Lower leg skin (tissue), 4 donors: ENCODE results near the gene ESPN. TPM values are rescaled to one million over a fixed set of nuclear protein-coding genes. Genes with fewer than 3 reads are reported as not detected.
A peak's percentile ranks its signal among the peaks of the same experiment; 100 is the strongest.

ENCODE experiments used
- DNase-seq, 2 donors: peaks; one replicate each; pipeline ENCODE4 v3.0.0-alpha.2; 2019; ENCODE audit warnings: low spot score in 2 of 2
- H3K4me3 ChIP-seq: fragments of 200-600 bp; sonication (generic); 2 replicates; pipeline ENCODE4 v1.5.1; 2017; ENCODE audit warnings: mild to moderate bottlenecking, low read depth; ENCODE audit not compliant: poor library complexity, severe bottlenecking
- POLR2A ChIP-seq, 2 donors: fragments of 450-650 bp; IDR thresholded peaks; one replicate each; pipeline ENCODE4 v1.6.1; 2016 to 2017; ENCODE audit warnings: antibody characterized with exemption in 2 of 2, mild to moderate bottlenecking in 1 of 2, moderate library complexity in 1 of 2
- WGBS, 2 donors: methylation state at CpG; one replicate each; pipeline ENCODE4 v1.1.5; 2018; 5-methylcytosine and 5-hydroxymethylcytosine counted together
- intact Hi-C: fragments of 100-400 bp; cut with DNase I; formaldehyde crosslinking; loops from one replicate; pipeline ENCODE4 v1.15.0; 2023; ENCODE audit warnings: low total_unique reads
- total RNA-seq, 4 donors: library from RNA; depleted of rRNA; stranded (reverse); fragments of >200 nt; gene quantifications; one replicate each; pipeline ENCODE4 v1.1.0, GENCODE V29; 2016
- TF ChIP-seq, protein P1 (sequence below), 3 donors: fragments of 450-650 bp; IDR thresholded peaks; one replicate each; pipeline ENCODE4 v1.5.1; 2016; ENCODE audit warnings: antibody characterized with exemption in 3 of 3, mild to moderate bottlenecking in 3 of 3, moderate library complexity in 2 of 3

The ESPN gene
- total RNA-seq, 4 donors from 2014 or later, result 27.5 to 64.3 (median 30.3) TPM

DNA sequence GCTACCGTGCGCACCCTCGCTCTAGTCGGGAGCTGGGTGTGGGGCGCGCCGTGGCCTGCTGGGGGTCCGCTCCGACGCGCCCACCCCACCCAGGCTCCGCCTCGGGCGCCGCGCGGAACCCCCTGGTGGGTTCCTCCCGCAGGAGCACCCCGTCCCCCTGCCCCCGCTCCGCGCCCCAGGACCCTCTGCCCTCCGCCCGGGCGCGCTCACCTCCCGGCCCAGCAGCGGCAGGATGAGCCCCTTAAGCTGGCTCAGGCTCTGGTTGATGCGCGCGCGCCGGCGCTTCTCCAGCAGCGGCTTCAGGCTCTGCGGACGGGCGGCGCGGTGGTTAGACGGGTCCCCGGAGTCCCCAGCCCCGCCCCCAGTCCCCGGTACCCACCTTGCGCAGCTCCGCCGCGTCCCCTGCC, 5.2 kb upstream of the ESPN start:
- no peak for DNase-seq
- intact Hi-C loops, result no loop called here
- WGBS, 2 donors, result 2% methylated on average over 11 to 25 of the region's 48 CpGs
- TF ChIP-seq, protein P1, sequence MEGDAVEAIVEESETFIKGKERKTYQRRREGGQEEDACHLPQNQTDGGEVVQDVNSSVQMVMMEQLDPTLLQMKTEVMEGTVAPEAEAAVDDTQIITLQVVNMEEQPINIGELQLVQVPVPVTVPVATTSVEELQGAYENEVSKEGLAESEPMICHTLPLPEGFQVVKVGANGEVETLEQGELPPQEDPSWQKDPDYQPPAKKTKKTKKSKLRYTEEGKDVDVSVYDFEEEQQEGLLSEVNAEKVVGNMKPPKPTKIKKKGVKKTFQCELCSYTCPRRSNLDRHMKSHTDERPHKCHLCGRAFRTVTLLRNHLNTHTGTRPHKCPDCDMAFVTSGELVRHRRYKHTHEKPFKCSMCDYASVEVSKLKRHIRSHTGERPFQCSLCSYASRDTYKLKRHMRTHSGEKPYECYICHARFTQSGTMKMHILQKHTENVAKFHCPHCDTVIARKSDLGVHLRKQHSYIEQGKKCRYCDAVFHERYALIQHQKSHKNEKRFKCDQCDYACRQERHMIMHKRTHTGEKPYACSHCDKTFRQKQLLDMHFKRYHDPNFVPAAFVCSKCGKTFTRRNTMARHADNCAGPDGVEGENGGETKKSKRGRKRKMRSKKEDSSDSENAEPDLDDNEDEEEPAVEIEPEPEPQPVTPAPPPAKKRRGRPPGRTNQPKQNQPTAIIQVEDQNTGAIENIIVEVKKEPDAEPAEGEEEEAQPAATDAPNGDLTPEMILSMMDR (IDR thresholded peaks at IDR 0.05), result no peak
- no peak for TF ChIP-seq POLR2A (IDR thresholded peaks at IDR 0.05)
- peak overlapping the region; percentile 27 for H3K4me3 ChIP-seq

DNA sequence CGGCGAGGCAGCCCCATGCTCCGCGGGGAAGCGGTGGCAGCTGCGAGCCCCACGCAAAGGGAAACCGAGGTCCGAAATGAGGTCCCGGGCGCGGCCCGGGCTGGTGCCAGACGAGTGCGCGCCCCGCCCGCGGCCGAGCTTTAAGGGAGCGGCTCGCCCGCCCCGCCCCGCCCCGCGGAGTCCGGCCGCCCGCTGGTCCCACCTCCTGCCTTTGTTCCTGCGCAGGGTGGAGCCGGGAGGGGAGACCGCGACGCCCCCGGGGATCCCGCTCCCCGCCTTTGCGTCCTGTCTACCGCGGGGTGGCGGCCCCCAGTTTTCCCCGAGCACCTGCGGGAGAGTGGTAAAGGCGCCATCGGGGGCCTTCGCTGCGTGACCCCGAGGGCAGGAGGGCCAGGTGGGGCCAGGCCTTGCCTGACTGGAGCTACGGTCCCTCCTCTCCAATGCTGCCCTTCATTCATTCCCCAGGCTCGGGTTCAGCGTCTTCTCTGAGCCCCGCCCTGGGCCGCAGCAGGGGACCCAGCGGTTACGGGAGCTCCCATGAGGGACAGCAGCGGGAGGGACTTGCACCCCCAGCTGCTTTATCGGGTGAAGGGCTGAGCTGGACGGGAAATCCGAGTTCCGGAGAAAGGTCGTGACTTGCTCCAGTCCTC, 4.6 kb upstream of the ESPN start, which contains the start of gene HES2:
Gene HES2, minus strand, starts transcription at position 116 of the 650 bp plus-strand sequence. Its CDS starts 99 bp downstream, at position 17.
- TF ChIP-seq, protein P1 (IDR thresholded peaks at IDR 0.05), result no peak
- TF ChIP-seq POLR2A (IDR thresholded peaks at IDR 0.05), result no peak
- WGBS, 2 donors, result 0 to 4% methylated on average over 6 to 31 of the region's 62 CpGs
- peak within 1 kb of the TSS; percentile 27 for H3K4me3 ChIP-seq
- intact Hi-C loops, result no loop called here
- DNase-seq, result no peak

DNA sequence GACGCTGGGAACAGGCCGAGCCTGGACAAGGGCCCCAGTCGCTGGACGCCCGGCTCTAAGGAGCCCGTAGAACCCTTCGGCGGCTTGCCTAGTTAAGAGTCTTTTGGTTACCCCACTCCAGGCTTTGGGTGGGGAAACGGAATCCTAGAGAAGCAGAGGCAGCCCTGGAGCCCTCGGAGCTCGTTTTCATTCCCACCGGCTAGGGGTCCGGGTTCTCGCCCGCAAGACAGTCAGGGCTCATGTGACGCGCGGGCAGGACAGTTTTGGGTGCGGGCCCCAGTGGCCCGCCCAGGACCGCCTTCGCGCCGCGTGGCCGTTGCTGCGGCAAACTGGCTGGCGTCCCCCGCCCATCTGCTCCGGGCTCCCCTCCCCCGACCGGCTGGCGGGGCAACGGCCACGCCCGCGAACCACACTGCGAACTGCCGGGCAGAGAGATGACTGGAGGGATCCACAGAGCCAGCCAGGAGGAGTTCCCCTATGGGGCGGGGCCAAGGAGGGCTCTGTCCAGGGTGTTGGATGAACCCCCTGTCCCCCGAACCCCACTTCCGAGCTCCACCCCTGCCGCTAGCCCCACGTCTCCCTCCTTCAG, 4.0 kb upstream of the ESPN start:
- no peak for TF ChIP-seq POLR2A (IDR thresholded peaks at IDR 0.05)
- TF ChIP-seq, protein P1 (IDR thresholded peaks at IDR 0.05), result no peak
- WGBS, 2 donors, result 10 to 19% methylated on average over 14 to 35 of the region's 44 CpGs
- intact Hi-C loops, result no loop called here
- DNase-seq, result no peak
- no peak overlapping the region for H3K4me3 ChIP-seq

DNA sequence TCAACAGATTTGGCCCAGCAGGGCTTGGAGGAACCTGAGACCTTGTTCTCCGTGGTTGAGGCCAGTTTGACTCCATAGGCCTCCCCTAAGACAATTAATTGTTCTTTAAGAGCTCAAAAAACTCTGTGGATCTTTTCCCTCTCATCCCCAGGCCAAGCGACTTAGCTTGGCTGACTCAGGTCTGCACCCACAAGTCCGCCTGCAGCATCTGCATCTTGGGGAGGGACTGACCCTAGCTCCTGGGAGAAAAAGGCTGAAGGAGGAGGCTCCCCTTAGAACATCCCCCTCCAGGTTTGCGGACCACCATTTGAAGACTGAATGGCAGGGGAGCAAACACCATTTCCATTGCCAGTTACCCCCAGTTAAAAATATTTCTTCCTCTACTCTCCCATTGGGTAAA, 3.3 kb upstream of the ESPN start:
- DNase-seq, result no peak
- 54 to 55% methylated on average over 4 of the region's 4 CpGs for WGBS, 2 donors
- TF ChIP-seq POLR2A (IDR thresholded peaks at IDR 0.05), result no peak
- TF ChIP-seq, protein P1 (IDR thresholded peaks at IDR 0.05), result no peak
- intact Hi-C loops, result no loop called here
- H3K4me3 ChIP-seq, result no peak overlapping the region

DNA sequence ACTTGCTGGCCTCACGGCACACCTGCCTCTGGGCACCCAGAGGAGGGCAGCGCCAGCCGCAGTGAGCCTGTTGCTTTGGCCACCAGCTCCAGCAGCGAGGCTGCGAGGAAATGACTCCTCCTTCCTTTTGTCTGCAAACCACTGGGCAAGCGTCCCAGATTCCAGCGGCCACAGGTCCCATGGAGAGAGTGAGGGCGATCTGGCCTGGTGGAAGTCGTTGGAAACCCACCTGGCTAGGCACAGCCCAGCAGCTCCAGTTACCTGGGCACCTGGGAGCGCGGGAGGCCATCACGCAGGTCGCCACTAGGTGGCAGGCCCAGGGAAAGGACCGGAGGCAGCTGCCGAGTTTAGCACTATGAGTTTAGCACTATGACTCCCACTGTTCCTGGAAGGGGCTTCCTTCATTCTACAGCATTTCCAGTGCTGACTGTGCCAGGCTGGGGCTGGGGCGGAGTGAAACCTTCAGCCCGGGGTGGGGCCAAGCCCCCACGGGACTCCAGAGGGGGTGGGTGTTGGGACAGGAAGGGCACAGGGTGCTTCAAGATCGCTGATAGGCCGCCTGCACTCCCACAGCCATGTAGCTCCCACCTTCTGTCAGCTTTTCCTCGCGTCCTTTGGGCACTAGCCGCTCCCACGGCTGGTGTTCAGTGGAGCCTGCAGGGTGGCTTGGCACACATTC, 1.1 kb upstream of the ESPN start:
- intact Hi-C loops, result no loop called here
- TF ChIP-seq POLR2A (IDR thresholded peaks at IDR 0.05), result no peak
- TF ChIP-seq, protein P1 (IDR thresholded peaks at IDR 0.05), result no peak
- H3K4me3 ChIP-seq, result no peak overlapping the region
- no peak for DNase-seq
- 4 to 11% methylated on average over 20 to 24 of the region's 24 CpGs for WGBS, 2 donors
